Fibroblast of skin of abdomen (primary cell): ENCODE measurements around the gene AP5S1.
"Not testable (repeated sequence)": the region's sequence is repeated elsewhere in the genome, so short reads cannot be mapped to it uniquely, and the experiment has no call there.

ENCODE experiments used
- DNase-seq: peaks from one replicate; pipeline ENCODE4 v3.0.0-alpha.2; 2013

Gene AP5S1

DNA sequence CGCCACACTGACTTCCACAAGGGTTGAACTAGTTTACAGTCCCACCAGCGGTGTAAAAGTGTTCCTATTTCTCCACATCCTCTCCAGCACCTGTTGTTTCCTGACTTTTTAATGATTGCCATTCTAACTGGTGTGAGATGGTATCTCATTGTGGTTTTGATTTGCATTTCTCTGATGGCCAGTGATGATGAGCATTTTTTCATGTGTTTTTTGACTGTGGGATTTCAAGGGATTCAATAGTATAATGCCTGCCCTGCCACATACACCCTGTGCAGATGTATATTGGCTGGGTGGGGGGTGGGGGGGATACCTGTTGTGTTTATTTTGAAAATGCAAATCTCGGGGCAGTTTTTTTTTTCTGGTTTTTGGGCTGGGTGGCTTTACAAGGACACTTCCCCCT is 26.2 kb upstream of the AP5S1 start:
- DNase-seq: not testable (repeated sequence)

DNA sequence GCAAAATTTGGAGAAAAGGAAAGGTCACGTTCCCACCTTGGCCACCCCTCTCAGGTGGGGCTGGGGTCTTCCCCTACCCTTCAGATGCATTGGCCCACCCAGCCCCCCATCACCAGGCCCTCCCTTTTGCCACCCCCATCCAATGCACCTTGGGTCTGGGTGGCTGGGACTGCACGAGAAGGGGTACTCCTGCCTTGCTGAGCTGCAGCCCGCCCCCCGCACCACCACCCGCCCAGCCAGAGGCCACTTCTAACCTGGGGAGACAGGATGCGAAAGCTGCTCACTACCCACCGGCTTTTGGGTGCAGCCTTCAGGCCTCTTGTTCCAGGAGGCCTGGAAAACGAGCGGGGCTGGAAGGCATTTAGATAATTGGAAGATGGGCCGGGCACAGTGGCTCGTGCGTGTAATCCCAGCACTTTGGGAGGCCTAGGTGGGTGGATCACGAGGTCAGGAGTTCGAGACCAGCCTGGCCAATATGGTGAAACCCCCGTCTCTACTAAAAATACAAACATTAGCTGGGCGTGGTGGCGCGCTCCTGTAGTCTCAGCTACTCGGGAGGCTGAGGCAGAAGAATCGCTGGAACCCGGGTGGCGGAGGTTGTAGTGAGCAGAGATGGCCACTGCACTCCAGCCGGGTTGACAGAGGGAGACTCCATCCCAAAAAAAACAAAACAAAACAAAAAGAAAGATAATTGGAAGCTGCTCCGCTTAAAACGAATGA is 25.5 kb upstream of the AP5S1 start:
- DNase-seq: no peak

DNA sequence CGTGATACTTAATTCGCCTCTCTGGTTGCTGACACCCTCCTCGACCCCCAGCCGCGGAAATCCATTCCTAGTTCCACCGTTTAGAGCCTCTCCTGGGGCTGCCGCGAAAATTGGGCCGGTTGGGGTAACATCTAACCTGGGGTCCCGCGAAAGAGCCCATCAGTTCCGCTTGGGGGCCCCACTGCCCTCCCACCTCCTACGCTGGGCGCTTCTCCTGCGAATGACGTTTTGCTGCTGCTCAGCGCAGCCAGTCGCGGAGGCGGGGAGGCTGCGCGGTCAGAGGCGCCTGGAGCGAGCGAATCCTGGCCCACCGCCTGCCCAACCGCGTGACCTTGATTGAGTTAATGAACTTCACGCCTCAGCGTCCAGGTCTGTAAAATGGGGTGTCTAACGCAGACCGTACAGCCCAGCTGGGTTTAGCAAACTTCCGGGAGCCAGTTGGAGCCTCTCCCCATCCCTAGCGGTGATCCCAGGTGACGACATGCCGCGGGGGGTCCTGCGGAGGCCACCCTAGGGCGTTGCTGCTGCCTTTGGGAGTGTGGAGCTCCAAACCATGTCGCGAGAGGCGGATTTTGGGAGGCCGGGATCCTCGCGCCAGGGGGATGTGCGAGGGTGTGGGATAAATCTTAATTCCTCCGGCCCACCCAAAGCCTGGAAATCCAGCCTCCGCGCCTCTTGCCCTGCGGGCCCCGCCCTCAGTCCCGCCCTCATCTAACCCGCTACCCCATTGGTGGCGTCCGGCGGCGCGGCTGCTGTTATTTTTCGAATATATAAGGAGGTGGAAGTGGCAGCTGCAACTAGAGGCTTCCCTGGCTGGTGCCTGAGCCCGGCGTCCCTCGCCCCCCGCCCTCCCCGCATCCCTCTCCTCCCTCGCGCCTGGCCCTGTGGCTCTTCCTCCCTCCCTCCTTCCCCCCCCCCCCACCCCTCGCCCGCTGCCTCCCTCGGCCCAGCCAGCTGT is 24.6 kb upstream of the AP5S1 start, which contains the start of gene CDC25B:
Gene CDC25B, plus strand, starts transcription at position 800 of the 958 bp plus-strand sequence. CDS start 222 bp downstream, outside the sequence.
- peak; percentile 90 for DNase-seq

DNA sequence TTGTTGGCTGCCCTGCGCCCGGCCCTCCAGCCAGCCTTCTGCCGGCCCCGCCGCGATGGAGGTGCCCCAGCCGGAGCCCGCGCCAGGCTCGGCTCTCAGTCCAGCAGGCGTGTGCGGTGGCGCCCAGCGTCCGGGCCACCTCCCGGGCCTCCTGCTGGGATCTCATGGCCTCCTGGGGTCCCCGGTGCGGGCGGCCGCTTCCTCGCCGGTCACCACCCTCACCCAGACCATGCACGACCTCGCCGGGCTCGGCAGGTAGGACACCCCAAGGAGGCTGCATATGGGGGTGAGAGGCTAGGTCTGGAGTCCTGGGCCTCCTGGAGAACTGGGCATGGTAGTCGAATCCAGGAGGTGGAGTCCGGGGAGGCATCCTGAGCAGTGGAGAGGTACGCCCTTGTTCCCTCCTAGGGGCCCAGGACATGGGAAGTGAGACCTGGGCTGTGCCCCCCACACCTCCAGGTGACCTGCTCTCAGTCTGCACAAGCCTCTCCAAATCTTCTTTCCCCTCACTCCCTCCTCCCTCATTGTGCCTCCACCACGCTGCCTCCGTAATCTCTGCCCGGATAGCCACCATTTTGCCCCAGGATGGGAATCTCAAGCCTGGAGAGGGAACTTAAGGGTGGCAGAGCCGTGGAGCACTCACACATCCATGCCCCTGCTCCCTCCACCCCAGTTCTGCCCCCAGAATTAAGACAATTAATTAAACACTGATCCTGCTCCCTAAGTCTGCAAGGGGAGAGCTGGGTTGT is 23.7 kb upstream of the AP5S1 start:
- DNase-seq: no peak

GRCh38 chr20:3797226-3797545 is 23.2 kb upstream of the AP5S1 start:
- no peak for DNase-seq

DNA sequence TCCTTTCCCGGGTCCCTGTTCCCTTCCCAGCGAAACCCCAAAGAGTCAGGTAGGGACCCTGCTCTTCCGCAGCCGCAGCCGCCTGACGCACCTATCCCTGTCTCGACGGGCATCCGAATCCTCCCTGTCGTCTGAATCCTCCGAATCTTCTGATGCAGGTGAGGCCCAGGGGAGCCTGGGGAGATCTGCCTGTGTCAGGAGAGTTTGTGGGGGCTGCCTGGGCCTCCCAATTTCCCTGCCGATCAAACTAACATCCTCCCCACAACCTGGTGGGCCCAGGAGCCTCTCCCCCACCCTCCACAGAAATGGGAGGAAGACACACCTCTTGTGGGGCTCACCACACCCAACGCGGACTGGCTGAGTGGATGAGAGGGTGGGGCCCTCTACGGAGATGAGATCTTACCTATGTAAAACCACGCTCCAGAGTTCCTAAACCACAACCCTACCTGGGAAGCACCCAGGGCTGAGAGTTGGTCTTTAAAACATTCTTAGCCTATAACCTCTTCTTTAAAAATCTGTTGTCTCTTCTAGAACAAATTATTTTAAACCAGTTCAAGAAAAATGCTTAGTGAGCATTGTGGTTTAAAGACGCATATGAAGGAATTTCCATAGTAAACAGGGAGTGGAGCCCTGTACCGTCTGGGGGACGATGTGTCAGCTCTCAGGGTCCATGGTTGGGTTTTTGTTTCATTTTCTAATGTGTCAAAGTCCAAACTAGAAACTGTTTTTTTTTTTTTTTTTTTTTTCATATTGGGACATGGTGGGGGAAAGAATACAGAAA is 22.6 kb upstream of the AP5S1 start:
- DNase-seq: no peak

DNA sequence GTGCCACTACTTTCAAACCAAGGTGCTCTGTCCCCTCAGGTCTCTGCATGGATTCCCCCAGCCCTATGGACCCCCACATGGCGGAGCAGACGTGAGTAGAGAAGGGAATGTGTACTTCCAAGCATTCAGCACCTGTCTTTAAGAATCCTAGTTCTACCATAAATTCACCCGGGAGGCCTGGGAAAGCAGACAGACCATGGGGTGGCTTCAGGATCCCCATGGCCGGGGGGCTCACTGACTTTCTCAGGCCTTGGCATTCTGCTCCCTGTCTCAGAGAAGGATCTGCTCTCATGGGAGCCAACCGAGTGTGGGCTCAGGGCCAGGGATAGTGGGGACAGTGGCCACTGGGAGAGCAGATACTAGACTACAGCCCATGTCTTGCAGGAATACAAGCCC is 22.0 kb upstream of the AP5S1 start:
- no peak for DNase-seq

GRCh38 chr20:3798908-3799248 is 21.5 kb upstream of the AP5S1 start:
- no peak for DNase-seq

- no peak for DNase-seq
These were observed 20.0 kb upstream of the AP5S1 start for GRCh38 chr20:3800256-3800877.

DNA sequence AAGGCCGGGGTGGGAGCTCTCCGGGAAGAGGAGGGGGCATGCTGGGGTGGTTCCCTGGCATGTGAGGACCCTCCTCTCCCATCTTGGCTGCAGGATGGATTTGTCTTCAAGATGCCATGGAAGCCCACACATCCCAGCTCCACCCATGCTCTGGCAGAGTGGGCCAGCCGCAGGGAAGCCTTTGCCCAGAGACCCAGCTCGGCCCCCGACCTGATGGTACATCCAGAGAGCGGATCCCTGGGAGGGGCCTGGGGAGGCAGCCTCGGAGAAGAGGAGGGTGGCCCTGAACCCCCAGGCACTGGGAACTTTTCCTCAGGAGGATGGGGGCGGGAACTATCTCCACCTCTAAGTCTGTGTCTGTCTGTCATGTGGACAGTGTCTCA is 19.5 kb upstream of the AP5S1 start:
- DNase-seq: no peak

GRCh38 chr20:3801299-3801698 is 19.0 kb upstream of the AP5S1 start:
- DNase-seq: no peak

DNA sequence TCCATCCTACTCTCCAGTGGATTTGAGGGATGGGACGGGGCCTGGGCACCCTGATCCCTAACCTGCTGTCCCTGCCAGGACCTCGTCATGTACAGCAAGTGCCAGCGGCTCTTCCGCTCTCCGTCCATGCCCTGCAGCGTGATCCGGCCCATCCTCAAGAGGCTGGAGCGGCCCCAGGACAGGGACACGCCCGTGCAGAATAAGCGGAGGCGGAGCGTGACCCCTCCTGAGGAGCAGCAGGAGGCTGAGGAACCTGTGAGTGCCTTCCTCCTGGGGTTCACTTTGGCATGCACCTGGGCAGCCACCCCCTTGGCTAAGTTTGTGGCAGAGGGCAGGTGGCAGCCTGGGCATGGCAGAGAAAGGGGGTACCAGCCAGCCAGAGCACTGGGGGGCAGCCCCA is 18.5 kb upstream of the AP5S1 start:
- DNase-seq: no peak

DNA sequence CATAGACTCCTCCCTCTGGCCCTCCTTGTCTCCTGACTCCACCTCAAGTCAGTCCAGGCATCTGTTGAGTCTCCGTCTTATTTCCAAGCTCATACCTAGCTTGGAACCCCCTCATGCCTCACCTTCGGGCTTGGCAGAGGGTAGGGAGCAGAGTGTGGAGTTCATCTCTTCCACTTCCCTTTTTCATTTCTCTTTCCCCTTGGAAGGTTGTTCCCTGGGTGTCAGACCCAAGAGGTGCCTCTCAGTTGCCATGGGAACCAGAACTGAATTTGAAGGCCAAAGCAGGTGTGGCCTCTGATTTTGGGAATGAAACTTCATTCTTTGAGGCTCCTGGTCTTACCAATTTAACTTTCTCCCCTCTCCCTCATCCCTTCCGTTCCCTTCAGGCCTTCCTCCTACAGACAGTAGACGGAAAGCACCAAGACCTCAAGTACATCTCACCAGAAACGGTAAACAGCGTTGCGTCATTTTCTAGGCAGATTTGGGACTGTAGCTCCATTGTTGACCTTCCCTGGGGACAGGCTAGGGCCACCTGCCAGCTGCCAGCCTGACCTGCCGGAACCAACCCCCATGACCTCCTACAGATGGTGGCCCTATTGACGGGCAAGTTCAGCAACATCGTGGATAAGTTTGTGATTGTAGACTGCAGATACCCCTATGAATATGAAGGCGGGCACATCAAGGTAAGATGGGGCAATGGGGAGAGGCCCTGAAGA is 17.7 kb upstream of the AP5S1 start:
- DNase-seq: no peak

DNA sequence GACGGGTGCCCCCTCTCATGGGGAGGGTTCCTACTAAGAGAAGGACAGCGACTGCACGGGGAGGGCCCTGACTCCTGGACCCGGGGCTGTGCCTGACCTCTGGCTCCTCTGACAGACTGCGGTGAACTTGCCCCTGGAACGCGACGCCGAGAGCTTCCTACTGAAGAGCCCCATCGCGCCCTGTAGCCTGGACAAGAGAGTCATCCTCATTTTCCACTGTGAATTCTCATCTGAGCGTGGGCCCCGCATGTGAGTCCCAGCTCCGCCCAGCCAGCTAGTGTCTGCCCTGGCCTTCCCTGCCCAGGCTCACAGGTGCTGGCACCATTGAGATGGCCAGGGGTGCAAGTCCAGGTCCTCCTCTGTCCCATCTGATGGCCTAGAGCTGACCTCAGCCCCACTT is 17.1 kb upstream of the AP5S1 start:
- DNase-seq: no peak

DNA sequence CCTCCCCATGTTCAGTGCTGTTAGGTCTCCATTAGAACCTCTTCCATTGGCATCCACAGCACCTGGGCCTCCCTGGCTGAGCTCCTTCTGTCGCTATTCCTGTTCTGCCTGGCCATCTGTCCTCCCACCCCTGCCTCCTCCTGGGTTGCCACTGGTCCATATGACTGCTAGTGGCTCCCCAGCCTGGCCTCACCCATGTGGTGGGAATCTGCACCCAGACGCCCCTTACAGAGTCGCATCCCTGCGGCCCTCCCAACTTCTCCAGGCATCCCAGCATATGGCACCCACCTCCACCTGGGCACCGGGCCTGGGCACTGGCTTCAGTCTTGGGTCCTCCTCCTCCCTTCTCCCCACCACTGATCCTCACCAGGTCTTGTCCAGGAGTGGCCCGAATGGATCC is 16.5 kb upstream of the AP5S1 start:
- no peak for DNase-seq

- DNase-seq: no peak
These were observed 16.0 kb upstream of the AP5S1 start for GRCh38 chr20:3804254-3804751.

GRCh38 chr20:3804781-3805180 is 15.6 kb upstream of the AP5S1 start:
- DNase-seq: no peak

DNA sequence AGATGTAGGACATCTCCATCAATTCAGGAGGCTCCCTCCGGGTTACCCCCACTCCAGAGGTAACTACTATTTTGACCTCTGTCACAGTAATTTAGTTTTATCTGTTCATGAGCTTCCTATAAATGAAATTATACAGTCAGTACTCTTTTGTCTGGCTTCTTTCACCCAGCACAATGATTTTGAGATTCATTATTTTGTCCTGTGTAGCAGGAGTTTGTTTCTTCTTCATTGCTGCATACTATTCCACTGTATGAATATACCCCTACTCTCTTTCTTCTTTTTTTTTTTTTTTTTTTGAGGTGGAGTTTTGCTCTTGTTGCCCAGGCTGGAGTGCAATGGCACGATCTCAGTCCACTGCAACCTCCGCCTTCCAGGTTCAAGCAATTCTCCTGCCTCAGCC is 11.8 kb upstream of the AP5S1 start:
- DNase-seq: no peak

GRCh38 chr20:3811467-3812258 is 8.7 kb upstream of the AP5S1 start:
- DNase-seq: peak; percentile 99

DNA sequence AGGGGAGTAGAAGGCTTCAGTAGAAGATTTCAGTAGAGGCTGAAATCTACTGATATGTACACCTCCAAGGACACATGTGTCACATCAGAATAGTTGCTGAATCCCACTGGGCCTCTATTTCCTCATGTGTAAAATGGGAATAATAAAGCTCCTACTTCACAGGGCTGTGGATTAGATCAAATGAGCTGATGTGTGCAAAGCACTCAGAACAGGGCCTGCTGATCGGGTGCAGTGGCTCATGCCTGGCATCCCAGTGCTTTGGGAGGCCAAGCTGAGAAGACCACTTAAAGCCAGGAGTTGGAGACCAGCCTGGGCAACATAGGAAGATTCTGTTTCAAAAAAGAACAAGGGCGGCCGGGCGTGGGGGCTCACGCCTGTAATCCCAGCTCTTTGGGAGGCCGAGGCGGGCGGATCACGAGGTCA is 8.1 kb upstream of the AP5S1 start:
- no peak for DNase-seq
